K562 (cell line): Measurements from ENCODE around the gene LDLRAD3.

Experiments used
- CHD1 ChIP-seq: fragments of 200-600 bp; sonication (generic); IDR thresholded peaks from one replicate; pipeline ENCODE4 v1.6.1; 2012; ENCODE audit warnings: mild to moderate bottlenecking, moderate library complexity, low read length, inconsistent platforms
- CTCF ChIP-seq, 3 experiments: IDR thresholded peaks in 2 of 3; conservative IDR thresholded peaks in 1 of 3; 2 replicates each; pipeline ENCODE4 v1.5.1; 2011 to 2012; ENCODE audit warnings: low read length in 3 of 3, mild to moderate bottlenecking in 3 of 3, control low read depth in 2 of 3, improper control_type of control experiment in 1 of 3, inconsistent platforms in 1 of 3, low read depth in 1 of 3, mixed read lengths in 1 of 3, moderate library complexity in 1 of 3; ENCODE audit not compliant: insufficient read depth in 2 of 3
- KLF16 ChIP-seq: IDR thresholded peaks from 2 replicates; pipeline ENCODE4 v1.6.1; 2016; ENCODE audit warnings: antibody characterized with exemption

GRCh38 chr11:36078686-36079055 is 134.8 kb downstream of the LDLRAD3 start:
- TF ChIP-seq CTCF (IDR thresholded peaks at IDR 0.05 in 2 of 3, conservative IDR thresholded peaks at IDR 0.05 in 1 of 3; ENCODE audit: insufficient read depth in 2 of 3, low read depth in 1 of 3, low read length in 3 of 3) = no peak
- no peak for TF ChIP-seq CHD1
- no peak for TF ChIP-seq KLF16
